ENCODE data around the gene PDZRN3. TPM values are rescaled to one million over a fixed set of nuclear protein-coding genes. Genes with fewer than 3 reads are reported as not detected.

PDZRN3 gene
- total RNA-seq, 3 donors from 2014 or later = 0.13 to 0.23 (median 0.22) TPM

DNA sequence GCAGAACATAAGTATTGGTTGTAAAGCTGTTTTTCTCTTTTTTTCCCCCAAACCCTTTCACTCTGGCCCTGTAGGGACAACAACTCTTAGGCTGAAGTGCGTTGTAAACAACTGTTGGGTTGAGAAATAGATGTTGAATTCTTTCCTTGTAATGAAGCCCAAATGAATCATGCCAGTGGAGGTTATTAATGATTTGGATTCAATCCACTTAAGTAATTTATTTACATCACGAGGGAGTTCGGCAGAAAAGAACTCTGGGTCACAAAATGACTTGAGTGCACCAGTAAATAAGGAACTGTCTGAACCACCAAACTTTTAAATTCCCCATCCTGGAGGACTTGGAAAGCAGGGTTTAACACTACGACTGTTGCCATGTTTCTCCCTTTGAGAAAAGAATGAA is 218.9 kb downstream of the PDZRN3 start:
- ATAC-seq = no peak
- H3K36me3 Mint-ChIP-seq (ENCODE audit: insufficient read depth) = no peaks in the 10 kb centered on the region
- no peaks in the 10 kb centered on the region for H3K27me3 Mint-ChIP-seq (ENCODE audit: low read depth)
- no peak overlapping the region for H3K4me3 Mint-ChIP-seq
- no peak for DNase-seq
- H3K9me3 Mint-ChIP-seq = no peaks in the 10 kb centered on the region
- H3K4me1 Mint-ChIP-seq (ENCODE audit: low read depth) = no peaks in the 10 kb centered on the region

DNA sequence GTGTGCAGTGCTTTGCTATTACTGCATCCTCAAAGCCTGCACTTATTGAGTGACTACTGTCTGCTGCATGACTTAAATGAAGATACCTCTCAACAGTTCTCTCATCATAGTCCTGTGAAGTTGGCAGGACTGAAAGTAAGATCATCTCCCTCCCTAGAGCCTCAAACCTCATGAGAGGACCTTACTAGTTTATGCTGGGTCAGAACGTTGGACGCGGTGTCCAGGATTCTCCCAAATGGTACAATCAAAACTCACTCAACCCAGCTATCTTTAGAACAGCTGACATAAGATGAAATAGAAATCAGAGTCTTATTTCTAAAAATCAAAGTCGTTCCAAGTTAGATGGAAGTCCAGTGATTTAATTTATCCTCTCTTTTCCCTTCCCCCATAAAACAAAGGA is 219.7 kb downstream of the PDZRN3 start:
- Mint-ChIP-seq H3K4me1 (ENCODE audit: low read depth) (no peaks in the 10 kb centered on the region), H3K27me3 (ENCODE audit: low read depth) (no peaks in the 10 kb centered on the region), H3K9me3 (no peaks in the 10 kb centered on the region), H3K36me3 (ENCODE audit: insufficient read depth) (no peaks in the 10 kb centered on the region), H3K4me3 (no peak overlapping the region)
- ATAC-seq = no peak
- no peak for DNase-seq

DNA sequence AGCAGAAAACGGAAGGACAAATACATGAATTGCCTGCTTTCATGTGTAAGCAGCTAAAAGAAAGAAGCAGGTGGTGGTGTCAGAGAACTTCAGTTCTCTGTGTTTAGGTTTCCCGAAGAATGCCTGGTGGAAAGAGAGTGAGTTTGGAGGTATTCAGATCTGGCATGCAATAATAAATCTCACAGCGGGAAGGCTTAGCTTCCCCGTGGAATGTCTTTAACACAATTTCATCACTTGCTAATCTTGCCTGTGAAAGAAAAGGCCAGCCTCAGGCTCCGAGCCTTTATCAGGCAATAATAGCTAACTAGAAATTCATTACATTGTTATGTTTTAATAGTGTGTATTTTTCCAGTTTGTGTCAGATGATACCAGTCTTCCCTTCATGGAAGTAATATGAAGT is 220.3 kb downstream of the PDZRN3 start:
- no peaks in the 10 kb centered on the region for H3K9me3 Mint-ChIP-seq
- ATAC-seq (no peak), DNase-seq (no peak)
- H3K4me1 Mint-ChIP-seq (ENCODE audit: low read depth) = no peaks in the 10 kb centered on the region
- H3K27me3 Mint-ChIP-seq (ENCODE audit: low read depth) = no peaks in the 10 kb centered on the region
- no peak overlapping the region for H3K4me3 Mint-ChIP-seq
- H3K36me3 Mint-ChIP-seq (ENCODE audit: insufficient read depth) = no peaks in the 10 kb centered on the region

DNA sequence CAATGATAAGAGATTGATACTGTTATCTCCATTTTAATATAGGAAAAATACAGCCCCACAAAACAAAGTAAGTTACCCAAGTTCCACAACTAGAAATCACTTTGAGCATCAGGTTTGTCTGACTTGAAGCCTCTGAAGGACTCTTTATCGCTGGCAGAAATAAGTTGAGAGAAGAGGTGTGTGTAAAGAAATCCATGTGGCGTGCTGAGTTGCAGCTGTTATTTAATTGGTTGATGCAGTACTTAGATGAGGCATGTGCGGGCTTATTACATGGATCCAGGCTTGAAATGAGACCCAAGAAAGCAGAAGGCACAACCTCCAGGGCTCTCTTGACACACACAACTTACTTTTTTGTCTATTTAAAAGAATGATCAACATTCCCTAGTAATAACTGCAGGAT is 221.3 kb downstream of the PDZRN3 start:
- no peaks in the 10 kb centered on the region for H3K9me3 Mint-ChIP-seq
- H3K27me3 Mint-ChIP-seq (ENCODE audit: low read depth) = no peaks in the 10 kb centered on the region
- ATAC-seq = no peak
- no peaks in the 10 kb centered on the region for H3K4me1 Mint-ChIP-seq (ENCODE audit: low read depth)
- no peak for DNase-seq
- H3K36me3 Mint-ChIP-seq (ENCODE audit: insufficient read depth) = no peaks in the 10 kb centered on the region
- no peak overlapping the region for H3K4me3 Mint-ChIP-seq

DNA sequence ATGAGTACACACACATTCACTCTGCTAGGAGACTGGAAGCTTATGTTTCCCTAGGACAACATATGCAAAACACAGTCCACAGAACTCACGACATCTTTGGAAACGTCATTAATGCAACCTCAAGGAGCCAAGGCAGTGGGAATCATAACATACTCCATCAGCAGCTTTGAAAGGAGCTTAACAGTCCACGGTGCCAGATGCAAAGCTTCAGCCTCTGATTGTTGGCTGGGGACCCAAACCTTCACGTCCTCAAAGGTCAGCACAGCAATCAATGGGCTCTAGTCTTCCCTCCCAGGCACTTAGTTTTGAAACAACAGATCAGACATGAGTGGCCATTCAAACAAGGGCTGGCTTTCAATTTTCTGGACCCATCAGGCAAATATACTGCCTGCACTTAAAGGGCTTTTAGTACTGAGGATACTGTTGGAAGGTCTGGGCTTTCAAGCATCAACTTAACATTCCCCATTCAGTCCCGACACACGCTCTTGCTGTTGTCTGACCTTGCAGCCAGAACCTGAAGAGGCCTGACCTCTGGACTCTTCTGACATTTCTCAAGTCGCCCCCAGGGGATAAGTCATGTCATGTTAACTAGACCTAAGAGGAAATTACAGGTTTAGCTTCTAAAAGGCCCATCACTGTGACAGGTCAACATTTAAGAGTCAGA is 223.0 kb downstream of the PDZRN3 start:
- Mint-ChIP-seq H3K4me3 (no peak overlapping the region), H3K27me3 (ENCODE audit: low read depth) (no peaks in the 10 kb centered on the region), H3K36me3 (ENCODE audit: insufficient read depth) (no peaks in the 10 kb centered on the region), H3K4me1 (ENCODE audit: low read depth) (no peaks in the 10 kb centered on the region), H3K9me3 (no peaks in the 10 kb centered on the region)
- DNase-seq = no peak
- ATAC-seq = no peak

DNA sequence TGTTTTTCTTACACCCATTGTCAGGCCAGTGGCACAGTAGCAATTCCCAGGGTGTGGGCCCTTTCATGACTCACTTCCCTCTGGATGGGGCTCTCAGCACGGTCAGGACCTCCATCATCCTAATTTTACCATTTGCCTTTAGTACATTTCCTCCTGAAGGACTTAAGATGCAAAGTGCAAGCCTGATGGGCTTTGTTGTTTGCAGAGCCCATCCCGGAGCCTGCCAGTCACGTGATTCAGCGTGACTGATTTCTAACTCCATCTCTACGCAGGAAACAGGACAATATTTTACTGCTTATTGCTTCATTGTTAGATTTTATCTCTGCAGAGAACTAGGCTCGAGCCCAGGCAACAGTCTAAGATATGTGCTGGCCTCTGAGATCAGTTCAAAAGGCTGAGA is 223.7 kb downstream of the PDZRN3 start:
- Mint-ChIP-seq H3K4me1 (ENCODE audit: low read depth) (no peaks in the 10 kb centered on the region), H3K4me3 (no peak overlapping the region), H3K9me3 (no peaks in the 10 kb centered on the region), H3K27me3 (ENCODE audit: low read depth) (no peaks in the 10 kb centered on the region), H3K36me3 (ENCODE audit: insufficient read depth) (no peaks in the 10 kb centered on the region)
- no peak for DNase-seq
- no peak for ATAC-seq

DNA sequence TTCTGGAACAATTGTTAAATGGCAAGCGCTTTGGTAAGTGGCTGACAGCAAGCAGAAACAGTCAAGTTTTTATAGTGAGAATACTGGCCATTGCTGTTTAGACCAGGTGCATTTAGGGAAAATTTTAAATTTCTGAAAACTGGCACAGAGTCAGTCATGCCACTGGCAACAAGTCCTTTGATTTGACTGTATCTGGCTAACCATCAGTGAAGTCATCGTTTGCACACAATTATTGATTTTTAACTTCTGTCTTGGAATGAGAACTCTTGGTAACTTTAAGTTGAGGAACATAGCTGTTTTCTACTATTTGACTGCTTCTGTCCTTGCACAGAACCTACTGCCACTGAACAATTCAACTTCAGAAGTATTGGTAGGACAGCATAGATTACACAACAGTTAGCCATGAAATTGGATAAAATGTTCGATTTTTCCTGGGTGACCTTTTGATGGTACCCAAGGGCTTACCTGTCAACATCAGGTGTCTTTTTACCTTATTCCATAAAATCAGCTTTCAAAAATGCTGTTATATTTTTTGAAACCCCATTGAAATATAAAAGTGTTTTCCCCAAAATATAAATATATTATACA is 225.0 kb downstream of the PDZRN3 start:
- no peak overlapping the region for H3K4me3 Mint-ChIP-seq
- H3K27me3 Mint-ChIP-seq (ENCODE audit: low read depth) = no peaks in the 10 kb centered on the region
- ATAC-seq (no peak), DNase-seq (no peak)
- H3K36me3 Mint-ChIP-seq (ENCODE audit: insufficient read depth) = no peaks in the 10 kb centered on the region
- no peaks in the 10 kb centered on the region for H3K9me3 Mint-ChIP-seq
- H3K4me1 Mint-ChIP-seq (ENCODE audit: low read depth) = no peaks in the 10 kb centered on the region

DNA sequence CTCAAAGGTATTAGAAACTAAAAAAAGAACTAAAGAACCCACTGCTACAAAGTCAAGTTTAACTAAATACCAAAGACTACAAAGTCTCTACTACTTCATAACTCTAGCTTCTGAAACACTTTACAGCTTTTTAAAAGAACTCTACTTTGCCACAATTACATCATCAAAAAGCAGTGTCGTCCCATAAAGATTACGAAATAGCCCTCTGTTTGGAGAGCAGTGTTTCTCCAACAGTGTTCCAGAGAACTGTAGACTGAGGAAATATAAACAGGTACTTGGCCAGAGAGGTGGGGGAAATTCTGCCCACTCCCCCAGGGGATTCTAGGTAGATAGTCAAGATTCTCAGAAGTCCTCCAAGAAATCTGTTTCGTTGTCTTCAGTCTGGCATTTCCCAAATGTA is 225.6 kb downstream of the PDZRN3 start:
- Mint-ChIP-seq H3K27me3 (ENCODE audit: low read depth) (no peaks in the 10 kb centered on the region), H3K36me3 (ENCODE audit: insufficient read depth) (no peaks in the 10 kb centered on the region), H3K4me1 (ENCODE audit: low read depth) (no peaks in the 10 kb centered on the region), H3K9me3 (no peaks in the 10 kb centered on the region), H3K4me3 (no peak overlapping the region)
- DNase-seq (no peak), ATAC-seq (no peak)

DNA sequence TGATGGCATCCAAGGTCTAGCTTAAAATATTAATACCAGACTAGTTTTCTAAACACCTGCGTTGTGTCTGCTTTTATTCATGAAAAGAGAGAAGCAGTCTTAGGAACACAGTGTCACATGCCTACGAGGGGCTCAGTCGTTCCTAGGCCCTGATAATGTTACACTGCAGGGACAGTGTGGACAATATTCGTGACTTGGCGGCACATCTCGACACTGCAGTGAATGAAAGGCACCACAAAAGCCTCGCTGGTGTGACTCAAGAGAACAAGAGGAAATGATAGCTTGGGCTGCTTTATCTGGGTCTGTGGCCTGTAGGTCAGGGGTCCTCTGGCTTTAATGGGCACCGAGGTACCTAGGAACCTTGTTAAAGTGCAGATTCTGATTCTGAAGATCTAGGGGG is 226.7 kb downstream of the PDZRN3 start:
- no peaks in the 10 kb centered on the region for H3K36me3 Mint-ChIP-seq (ENCODE audit: insufficient read depth)
- DNase-seq (no peak), ATAC-seq (no peak)
- H3K4me1 Mint-ChIP-seq (ENCODE audit: low read depth) = no peaks in the 10 kb centered on the region
- no peaks in the 10 kb centered on the region for H3K27me3 Mint-ChIP-seq (ENCODE audit: low read depth)
- no peaks in the 10 kb centered on the region for H3K9me3 Mint-ChIP-seq
- H3K4me3 Mint-ChIP-seq = no peak overlapping the region

DNA sequence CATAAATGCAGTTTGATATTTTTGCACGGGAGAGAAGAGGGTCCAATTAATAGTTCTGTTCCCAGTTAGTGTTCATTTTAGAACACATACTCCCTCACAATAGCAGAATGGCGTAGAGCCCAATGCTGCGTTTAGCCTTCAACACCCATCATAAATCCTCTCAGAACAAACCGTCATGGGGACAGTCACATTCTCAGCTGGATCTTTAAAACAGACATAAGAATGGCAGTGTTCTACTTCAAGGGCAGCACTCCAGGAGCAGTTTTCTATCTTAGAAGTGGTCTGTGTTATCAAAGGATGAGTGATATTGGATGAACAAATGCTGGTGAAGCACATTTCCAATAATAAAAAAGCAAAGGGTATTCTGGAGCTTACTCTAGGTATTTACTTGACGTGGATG is 230.5 kb downstream of the PDZRN3 start:
- Mint-ChIP-seq H3K36me3 (ENCODE audit: insufficient read depth) (no peaks in the 10 kb centered on the region), H3K27me3 (ENCODE audit: low read depth) (no peaks in the 10 kb centered on the region), H3K4me1 (ENCODE audit: low read depth) (no peaks in the 10 kb centered on the region), H3K4me3 (no peak overlapping the region), H3K9me3 (no peaks in the 10 kb centered on the region)
- no peak for ATAC-seq
- DNase-seq = no peak

DNA sequence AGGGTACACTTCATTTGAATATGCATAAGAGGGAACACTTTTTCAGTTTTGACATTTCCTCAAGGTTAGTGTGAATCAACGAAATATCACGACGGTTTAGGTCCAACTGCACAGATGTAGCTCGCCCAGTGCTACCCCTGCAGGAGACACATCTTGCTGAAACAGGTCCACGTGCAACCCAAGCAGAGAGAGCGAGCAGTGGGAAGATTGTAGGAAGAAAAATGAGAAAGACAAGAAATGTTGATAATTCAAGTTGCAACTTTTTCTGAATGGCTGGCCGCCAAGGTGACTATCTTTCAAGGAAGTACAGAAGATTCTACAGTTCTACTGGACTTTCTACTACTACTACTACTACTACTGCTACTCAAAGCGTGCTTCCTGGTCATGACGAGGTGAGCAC is 231.7 kb downstream of the PDZRN3 start:
- DNase-seq (no peak), ATAC-seq (no peak)
- H3K4me3 Mint-ChIP-seq = no peak overlapping the region
- no peaks in the 10 kb centered on the region for H3K4me1 Mint-ChIP-seq (ENCODE audit: low read depth)
- no peaks in the 10 kb centered on the region for H3K27me3 Mint-ChIP-seq (ENCODE audit: low read depth)
- H3K9me3 Mint-ChIP-seq = no peaks in the 10 kb centered on the region
- H3K36me3 Mint-ChIP-seq (ENCODE audit: insufficient read depth) = no peaks in the 10 kb centered on the region

DNA sequence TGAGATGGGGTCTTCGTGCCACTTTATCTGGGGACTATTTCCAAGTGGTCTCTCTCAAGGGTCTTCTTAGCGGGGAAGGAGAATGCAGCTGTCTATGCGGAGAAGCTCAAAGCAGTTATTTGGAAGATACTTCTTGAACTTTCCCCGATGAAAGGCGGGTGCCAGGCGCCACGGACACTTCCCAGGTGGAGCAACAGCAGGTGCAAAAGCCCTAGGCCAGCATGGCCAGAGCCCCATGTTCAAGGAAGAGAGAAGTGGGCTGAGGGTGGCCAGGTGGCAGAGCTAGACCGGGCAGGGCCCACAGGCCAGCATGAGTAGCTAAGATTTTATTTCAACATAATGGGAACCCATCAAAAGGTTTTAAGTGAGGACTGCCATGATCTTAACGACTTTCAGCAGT is 232.8 kb downstream of the PDZRN3 start:
- ATAC-seq = no peak
- Mint-ChIP-seq H3K27me3 (ENCODE audit: low read depth) (no peaks in the 10 kb centered on the region), H3K9me3 (no peaks in the 10 kb centered on the region), H3K36me3 (ENCODE audit: insufficient read depth) (no peaks in the 10 kb centered on the region), H3K4me3 (no peak overlapping the region), H3K4me1 (ENCODE audit: low read depth) (no peaks in the 10 kb centered on the region)
- no peak for DNase-seq

DNA sequence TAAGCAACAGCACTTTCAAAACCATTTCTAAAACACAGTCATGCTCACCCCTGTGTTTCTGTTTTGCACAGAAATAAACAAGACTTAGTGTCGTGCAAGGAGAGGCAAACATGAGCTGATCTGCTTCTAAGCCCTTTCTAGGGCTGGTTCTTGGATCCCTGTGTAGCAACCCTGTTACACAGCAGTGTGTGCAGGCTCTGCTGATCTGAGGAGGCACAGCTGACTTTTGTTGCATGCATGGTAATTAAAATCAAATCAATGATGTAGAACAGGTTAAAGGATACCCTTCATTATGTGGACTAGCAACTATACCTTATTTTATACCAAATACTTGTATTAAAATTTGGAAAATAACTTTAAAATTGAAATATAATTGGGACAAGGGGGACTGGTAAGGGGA is 234.8 kb downstream of the PDZRN3 start:
- Mint-ChIP-seq H3K9me3 (no peaks in the 10 kb centered on the region), H3K4me1 (ENCODE audit: low read depth) (no peaks in the 10 kb centered on the region), H3K4me3 (no peak overlapping the region), H3K27me3 (ENCODE audit: low read depth) (no peaks in the 10 kb centered on the region), H3K36me3 (ENCODE audit: insufficient read depth) (no peaks in the 10 kb centered on the region)
- DNase-seq (no peak), ATAC-seq (no peak)

DNA sequence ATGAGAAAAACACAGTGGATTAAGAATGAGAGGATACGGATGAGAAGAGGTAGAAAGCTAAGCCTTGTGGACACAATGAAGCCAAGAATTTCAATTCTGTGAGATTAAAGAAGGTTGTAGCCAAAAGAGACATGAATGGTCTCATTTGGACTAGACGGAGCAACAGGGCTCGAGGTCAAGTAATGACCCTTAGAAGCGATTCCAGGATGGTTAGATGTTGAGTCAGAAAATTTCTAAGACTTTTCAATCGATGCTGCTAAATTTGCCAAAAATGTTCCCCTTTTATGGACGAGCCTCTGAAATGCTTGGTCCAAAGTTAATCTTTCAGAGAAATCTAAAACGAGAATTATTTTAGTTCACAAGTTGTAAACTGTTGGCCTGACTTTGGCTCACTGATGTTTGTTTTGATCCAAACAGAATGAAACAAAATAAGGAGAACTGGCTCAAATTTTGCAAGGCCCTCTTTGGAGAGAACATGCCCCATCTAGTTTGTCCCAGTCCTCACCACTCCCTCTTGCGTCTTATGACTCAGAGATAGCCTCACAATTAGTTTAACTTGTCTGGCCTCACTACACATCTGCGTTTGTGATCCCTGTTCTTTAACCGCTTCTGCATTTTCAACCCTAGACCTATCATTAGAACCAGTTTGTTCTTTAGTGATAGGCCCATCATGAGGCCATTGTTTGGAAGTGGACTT is 235.5 kb downstream of the PDZRN3 start:
- no peak for ATAC-seq

DNA sequence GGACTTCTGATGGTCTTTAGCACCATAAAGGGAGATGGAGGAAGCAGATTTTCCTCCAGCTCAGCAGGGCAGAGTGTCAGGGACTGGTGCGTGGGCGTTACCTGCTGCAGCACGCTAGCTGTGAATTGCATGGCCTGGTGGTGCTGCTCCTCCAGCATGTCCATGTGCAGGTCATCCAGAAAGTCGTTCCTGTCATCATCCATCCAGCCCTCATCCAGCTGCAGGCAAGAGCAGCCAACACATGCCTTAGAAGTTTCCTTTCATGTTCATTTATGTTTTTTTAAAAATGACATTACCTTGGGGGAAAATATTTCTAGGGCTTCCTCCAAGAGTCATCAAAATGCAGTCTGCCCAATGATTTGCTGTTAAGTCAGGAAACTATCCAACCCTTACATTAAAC is 239.2 kb downstream of the PDZRN3 start:
- H3K27me3 Mint-ChIP-seq (ENCODE audit: low read depth) = no peaks in the 10 kb centered on the region
- H3K4me1 Mint-ChIP-seq (ENCODE audit: low read depth) = no peaks in the 10 kb centered on the region
- H3K36me3 Mint-ChIP-seq (ENCODE audit: insufficient read depth) = no peaks in the 10 kb centered on the region
- no peak overlapping the region for H3K4me3 Mint-ChIP-seq
- DNase-seq (no peak), ATAC-seq (no peak)
- H3K9me3 Mint-ChIP-seq = peaks cover 5% of the 10 kb centered on the region

More for the DNA sequence above, 235.5 kb downstream of the PDZRN3 start:
- Mint-ChIP-seq H3K9me3 (no peaks in the 10 kb centered on the region), H3K4me1 (ENCODE audit: low read depth) (no peaks in the 10 kb centered on the region), H3K36me3 (ENCODE audit: insufficient read depth) (no peaks in the 10 kb centered on the region), H3K4me3 (no peak overlapping the region), H3K27me3 (ENCODE audit: low read depth) (no peaks in the 10 kb centered on the region)
- DNase-seq = no peak
